HCT116 (cell line): ENCODE results near the gene APIP.

Experiments used
- CTCF ChIP-seq, 3 experiments: fragments of 200-600 bp in 1 of 3; sonication (generic) in 1 of 3; IDR thresholded peaks in 2 of 3; conservative IDR thresholded peaks in 1 of 3; 2 replicates each; pipeline ENCODE4 v1.5.1; 2012 to 2017; ENCODE audit warnings: low read depth in 2 of 3, low read length in 2 of 3, antibody characterized with exemption in 1 of 3, borderline replicate concordance in 1 of 3, control low read depth in 1 of 3, mild to moderate bottlenecking in 1 of 3, mixed read lengths in 1 of 3, mixed run types in 1 of 3, moderate library complexity in 1 of 3; ENCODE audit not compliant: insufficient read depth in 1 of 3
- RAD21 ChIP-seq: IDR thresholded peaks from 2 replicates; pipeline ENCODE4 v1.6.1; 2012; ENCODE audit warnings: low read depth, mild to moderate bottlenecking

- TF ChIP-seq CTCF (IDR thresholded peaks at IDR 0.05 in 2 of 3, conservative IDR thresholded peaks at IDR 0.05 in 1 of 3; ENCODE audit: borderline replicate concordance in 1 of 3, insufficient read depth in 1 of 3, low read depth in 2 of 3, low read length in 2 of 3) (no peak), RAD21 (no peak)
Measured at GRCh38 chr11:34893416-34893815, 22.8 kb downstream of the APIP start.
